Endothelial cell of umbilical vein (primary cell): ENCODE results near the gene GTF2B.

Experiments
- CTCF ChIP-seq, 2 donors: IDR thresholded peaks; 1 replicate in 1 of 2; 2 replicates in 1 of 2; pipeline ENCODE4 v1.5.1; 2011; ENCODE audit warnings: low read length in 2 of 2, mild to moderate bottlenecking in 2 of 2, moderate library complexity in 2 of 2, control low read depth in 1 of 2, inconsistent platforms in 1 of 2, low read depth in 1 of 2; ENCODE audit not compliant: insufficient read depth in 1 of 2; ENCODE audit errors: extremely low read depth in 1 of 2
- EZH2 ChIP-seq: IDR thresholded peaks from 2 replicates; pipeline ENCODE4 v1.6.1; 2012; ENCODE audit warnings: borderline replicate concordance, low read depth, mild to moderate bottlenecking, moderate library complexity, low read length, inconsistent platforms; ENCODE audit not compliant: severe bottlenecking
- FOS ChIP-seq: IDR thresholded peaks from 2 replicates; pipeline ENCODE4 v1.6.1; 2011; ENCODE audit warnings: mild to moderate bottlenecking, low read length, moderate library complexity, borderline replicate concordance; ENCODE audit not compliant: insufficient read depth
- GATA2 ChIP-seq: IDR thresholded peaks from 2 replicates; pipeline ENCODE4 v1.7.0; 2011; ENCODE audit warnings: low read depth, mild to moderate bottlenecking, moderate library complexity, mixed read lengths, low read length; ENCODE audit not compliant: insufficient read length, insufficient read depth
- JUN ChIP-seq: IDR thresholded peaks from 2 replicates; pipeline ENCODE4 v1.6.1; 2011; ENCODE audit warnings: borderline replicate concordance, low read depth; ENCODE audit not compliant: insufficient read length, insufficient read depth
- MAX ChIP-seq: IDR thresholded peaks from 2 replicates; pipeline ENCODE4 v1.6.1; 2011; ENCODE audit not compliant: insufficient read depth, insufficient read length
- MYC ChIP-seq: IDR thresholded peaks from one replicate; pipeline ENCODE4 v1.6.1; 2011; ENCODE audit warnings: mild to moderate bottlenecking, low read depth, low read length
- POLR2A ChIP-seq: IDR thresholded peaks from 2 replicates; pipeline ENCODE4 v1.6.1; 2012; ENCODE audit warnings: low read depth, mild to moderate bottlenecking, control low read depth, low read length
- POLR2AphosphoS5 ChIP-seq: IDR thresholded peaks from 2 replicates; pipeline ENCODE4 v1.6.1; 2012; ENCODE audit warnings: low read depth, mild to moderate bottlenecking, control low read depth, low read length, moderate library complexity; ENCODE audit not compliant: insufficient read depth

- TF ChIP-seq EZH2 (no peak), POLR2AphosphoS5 (no peak), CTCF (IDR thresholded peaks at IDR 0.05; ENCODE audit: extremely low read depth in 1 of 2, insufficient read depth in 1 of 2, low read depth in 1 of 2, low read length in 2 of 2) (no peak), POLR2A (no peak), GATA2 (no peak), MAX (no peak), FOS (no peak), MYC (no peak), JUN (no peak)
These were observed 23.4 kb downstream of the GTF2B start for GRCh38 chr1:88867743-88868521.
